HG03025 (cell line): ENCODE results near the gene C1orf198.
"Not testable (repeated sequence)": the region's sequence is repeated elsewhere in the genome, so short reads cannot be mapped to it uniquely, and the experiment has no call there.

ENCODE experiments used
- ATAC-seq: cut with Tn5 transposase; IDR thresholded peaks from one replicate; pipeline ENCODE4 v1.9.1; 2021; ENCODE audit warnings: mild to moderate bottlenecking, moderate library complexity; ENCODE audit not compliant: unreplicated experiment, low FRiP score

C1orf198 gene

GRCh38 chr1:230861970-230862595 lies 6.2 kb downstream of the C1orf198 start:
- ATAC-seq, result no peak

GRCh38 chr1:230861489-230861888 lies 6.8 kb downstream of the C1orf198 start:
- ATAC-seq, result no peak

- no peak for ATAC-seq
These were observed 7.5 kb downstream of the C1orf198 start for GRCh38 chr1:230860617-230861384.

- ATAC-seq, result no peak
These were observed 9.2 kb downstream of the C1orf198 start for GRCh38 chr1:230858918-230859729.

- no peak for ATAC-seq
These were observed 10.0 kb downstream of the C1orf198 start for GRCh38 chr1:230858236-230858820.

GRCh38 chr1:230857822-230858221 lies 10.5 kb downstream of the C1orf198 start:
- no peak for ATAC-seq

- ATAC-seq, result no peak
These were observed 11.2 kb downstream of the C1orf198 start for GRCh38 chr1:230857077-230857476.

- ATAC-seq, result no peak
These were observed 12.4 kb downstream of the C1orf198 start for GRCh38 chr1:230855886-230856285.

GRCh38 chr1:230854423-230854822 lies 13.9 kb downstream of the C1orf198 start:
- ATAC-seq, result no peak

GRCh38 chr1:230853731-230854130 lies 14.6 kb downstream of the C1orf198 start:
- no peak for ATAC-seq

- ATAC-seq, result no peak
These were observed 15.4 kb downstream of the C1orf198 start for GRCh38 chr1:230852959-230853358.

GRCh38 chr1:230851291-230851691 lies 17.0 kb downstream of the C1orf198 start:
- no peak for ATAC-seq

GRCh38 chr1:230850547-230850946 lies 17.8 kb downstream of the C1orf198 start:
- no peak for ATAC-seq

GRCh38 chr1:230849451-230850224 lies 18.7 kb downstream of the C1orf198 start:
- no peak for ATAC-seq

GRCh38 chr1:230848235-230848634 lies 20.1 kb downstream of the C1orf198 start:
- no peak for ATAC-seq

- ATAC-seq, result not testable (repeated sequence)
These were observed 23.1 kb downstream of the C1orf198 start for GRCh38 chr1:230845184-230845583.

- no peak for ATAC-seq
These were observed 23.8 kb downstream of the C1orf198 start for GRCh38 chr1:230844561-230844960.

GRCh38 chr1:230843503-230844309 lies 24.6 kb downstream of the C1orf198 start:
- no peak for ATAC-seq

- ATAC-seq, result no peak
These were observed 25.5 kb downstream of the C1orf198 start for GRCh38 chr1:230842801-230843200.
